ENCODE measurements around the gene RSAD2. TPM values are rescaled to one million over a fixed set of nuclear protein-coding genes. Genes with fewer than 3 reads are reported as not detected.

Gene RSAD2
- total RNA-seq, 3 donors from 2014 or later: 0.33 to 4.8 (median 2.9) TPM

DNA sequence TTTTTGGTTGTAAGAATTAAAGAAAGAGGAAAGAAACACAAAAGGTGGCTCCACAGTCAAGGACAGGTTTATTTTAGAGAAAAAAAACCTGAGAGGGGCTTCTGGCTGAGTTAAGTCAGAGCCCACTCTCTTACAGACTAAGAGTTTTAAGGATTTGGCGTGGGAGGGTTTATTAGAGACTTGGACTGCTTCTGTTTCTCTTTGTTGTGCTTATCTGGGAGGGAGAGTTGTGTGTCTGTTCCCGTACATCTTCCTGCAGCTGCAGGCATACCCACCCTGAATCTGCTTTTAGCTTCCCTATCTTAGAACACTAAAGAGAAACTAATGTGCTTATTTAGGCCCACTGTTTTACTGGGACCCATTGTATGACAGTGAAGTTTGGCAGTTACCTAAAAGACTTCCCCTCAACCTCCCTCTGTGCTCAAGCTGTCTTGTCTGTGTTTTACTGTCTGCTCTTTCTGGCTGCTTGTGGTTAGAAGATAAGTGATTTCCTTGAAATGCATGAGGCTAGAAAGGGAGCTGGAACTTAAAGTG lies 2.7 kb downstream of the RSAD2 start:
- no peaks in the 10 kb centered on the region for H3K27me3 ChIP-seq
- no peak overlapping the region for H3K27ac ChIP-seq
- no peak for DNase-seq (ENCODE audit: low spot score in 2 of 2)
- no peak overlapping the region for H3K4me3 ChIP-seq
- H3K9me3 ChIP-seq: no peaks in the 10 kb centered on the region
- TF ChIP-seq, protein P1, sequence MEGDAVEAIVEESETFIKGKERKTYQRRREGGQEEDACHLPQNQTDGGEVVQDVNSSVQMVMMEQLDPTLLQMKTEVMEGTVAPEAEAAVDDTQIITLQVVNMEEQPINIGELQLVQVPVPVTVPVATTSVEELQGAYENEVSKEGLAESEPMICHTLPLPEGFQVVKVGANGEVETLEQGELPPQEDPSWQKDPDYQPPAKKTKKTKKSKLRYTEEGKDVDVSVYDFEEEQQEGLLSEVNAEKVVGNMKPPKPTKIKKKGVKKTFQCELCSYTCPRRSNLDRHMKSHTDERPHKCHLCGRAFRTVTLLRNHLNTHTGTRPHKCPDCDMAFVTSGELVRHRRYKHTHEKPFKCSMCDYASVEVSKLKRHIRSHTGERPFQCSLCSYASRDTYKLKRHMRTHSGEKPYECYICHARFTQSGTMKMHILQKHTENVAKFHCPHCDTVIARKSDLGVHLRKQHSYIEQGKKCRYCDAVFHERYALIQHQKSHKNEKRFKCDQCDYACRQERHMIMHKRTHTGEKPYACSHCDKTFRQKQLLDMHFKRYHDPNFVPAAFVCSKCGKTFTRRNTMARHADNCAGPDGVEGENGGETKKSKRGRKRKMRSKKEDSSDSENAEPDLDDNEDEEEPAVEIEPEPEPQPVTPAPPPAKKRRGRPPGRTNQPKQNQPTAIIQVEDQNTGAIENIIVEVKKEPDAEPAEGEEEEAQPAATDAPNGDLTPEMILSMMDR (IDR thresholded peaks at IDR 0.05): no peak
- TF ChIP-seq POLR2AphosphoS5 (IDR thresholded peaks at IDR 0.05) (no peak), POLR2A (IDR thresholded peaks at IDR 0.05) (no peak)
- no peaks in the 10 kb centered on the region for H3K4me1 ChIP-seq
- intact Hi-C loops (cut with DNase I; ENCODE audit: low total_unique reads): no loop called here
- H3K36me3 ChIP-seq: no peaks in the 10 kb centered on the region

DNA sequence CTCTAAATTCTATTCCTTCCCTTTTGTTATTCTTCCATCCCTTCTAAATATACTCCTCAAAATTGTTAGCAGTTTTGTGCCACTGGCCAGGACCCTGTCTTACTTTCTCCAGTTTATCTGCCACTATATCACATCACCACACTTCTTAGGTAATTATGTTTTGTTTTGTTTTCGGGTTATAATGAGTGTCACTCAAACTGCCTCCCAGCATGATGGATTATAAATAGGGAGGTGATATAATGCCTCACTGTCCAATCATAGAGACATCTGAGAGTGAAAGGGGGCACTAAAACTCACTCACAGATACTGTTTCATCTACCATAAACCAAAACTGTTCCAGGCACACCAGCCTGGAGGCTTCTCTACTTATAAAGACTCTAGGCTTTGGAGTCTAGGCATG lies 3.5 kb downstream of the RSAD2 start:
- H3K36me3 ChIP-seq: no peaks in the 10 kb centered on the region
- H3K27ac ChIP-seq: no peak overlapping the region
- H3K27me3 ChIP-seq: no peaks in the 10 kb centered on the region
- H3K4me1 ChIP-seq: no peaks in the 10 kb centered on the region
- TF ChIP-seq, protein P1 (IDR thresholded peaks at IDR 0.05): no peak
- TF ChIP-seq POLR2AphosphoS5 (IDR thresholded peaks at IDR 0.05) (no peak), POLR2A (IDR thresholded peaks at IDR 0.05) (no peak)
- DNase-seq (ENCODE audit: low spot score in 2 of 2): no peak
- H3K9me3 ChIP-seq: no peaks in the 10 kb centered on the region
- intact Hi-C loops (cut with DNase I; ENCODE audit: low total_unique reads): no loop called here
- H3K4me3 ChIP-seq: no peak overlapping the region

DNA sequence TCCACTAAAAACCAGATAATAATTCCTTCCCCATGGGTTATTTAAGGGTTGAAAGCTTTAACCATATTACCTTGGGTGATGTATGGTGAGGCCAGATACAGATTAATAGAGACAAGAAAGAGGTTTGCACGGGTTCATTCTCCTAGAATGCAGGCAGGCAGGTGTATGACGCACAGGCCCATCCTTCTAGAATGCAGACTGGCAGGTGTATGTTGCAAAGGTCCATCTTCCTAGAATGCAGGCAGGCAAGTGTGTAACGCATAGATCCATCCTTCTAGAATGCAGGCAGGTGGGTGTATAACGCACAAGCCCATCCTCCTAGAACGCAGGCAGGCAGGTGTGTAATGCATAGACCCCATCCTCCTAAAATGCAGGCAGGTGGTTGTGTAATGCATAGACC lies 3.9 kb downstream of the RSAD2 start:
- Histone ChIP-seq H3K27ac (no peak overlapping the region), H3K27me3 (no peaks in the 10 kb centered on the region), H3K4me1 (no peaks in the 10 kb centered on the region), H3K36me3 (no peaks in the 10 kb centered on the region), H3K9me3 (no peaks in the 10 kb centered on the region), H3K4me3 (no peak overlapping the region)
- no peak for DNase-seq (ENCODE audit: low spot score in 2 of 2)
- no peak for TF ChIP-seq POLR2AphosphoS5 (IDR thresholded peaks at IDR 0.05)
- TF ChIP-seq POLR2A (IDR thresholded peaks at IDR 0.05): no peak
- TF ChIP-seq, protein P1 (IDR thresholded peaks at IDR 0.05): no peak
- intact Hi-C loops (cut with DNase I; ENCODE audit: low total_unique reads): no loop called here

DNA sequence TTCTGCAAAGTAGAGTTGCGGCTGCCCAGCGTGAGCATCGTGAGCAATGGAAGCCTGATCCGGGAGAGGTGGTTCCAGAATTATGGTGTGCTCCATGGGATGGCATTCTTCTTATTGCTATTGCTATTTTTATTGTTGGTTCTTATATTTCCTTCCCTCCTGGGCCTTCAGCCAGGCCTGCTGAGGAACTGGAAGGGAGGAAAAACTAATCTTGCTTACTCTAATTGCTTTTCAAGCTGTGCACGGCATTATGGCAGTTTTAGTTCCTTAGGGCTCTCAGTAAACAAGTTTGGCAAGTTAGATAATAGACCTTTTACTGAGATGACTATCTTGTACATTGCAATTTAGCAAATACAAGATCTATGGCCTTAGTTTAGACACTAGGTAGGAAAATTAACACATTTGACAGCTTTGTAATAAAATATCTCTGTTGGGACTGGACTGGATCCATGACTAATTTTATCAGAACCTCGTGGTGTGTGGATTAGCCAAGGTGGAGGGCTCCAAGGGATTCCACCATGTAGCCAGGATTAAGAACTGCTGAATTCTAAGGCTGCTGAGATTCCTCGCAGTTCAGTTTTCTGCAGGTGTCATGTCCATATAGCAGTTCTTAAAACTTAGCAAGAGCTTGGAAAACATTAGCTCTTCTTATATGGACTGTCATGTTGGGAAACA lies 6.0 kb downstream of the RSAD2 start:
- DNase-seq (ENCODE audit: low spot score in 2 of 2): no peak
- no peaks in the 10 kb centered on the region for H3K27me3 ChIP-seq
- TF ChIP-seq POLR2A (IDR thresholded peaks at IDR 0.05): no peak
- no peak for TF ChIP-seq POLR2AphosphoS5 (IDR thresholded peaks at IDR 0.05)
- TF ChIP-seq, protein P1 (IDR thresholded peaks at IDR 0.05): no peak
- intact Hi-C loops (cut with DNase I; ENCODE audit: low total_unique reads): no loop called here
- H3K4me3 ChIP-seq: no peak overlapping the region
- no peaks in the 10 kb centered on the region for H3K4me1 ChIP-seq
- H3K9me3 ChIP-seq: no peaks in the 10 kb centered on the region
- H3K27ac ChIP-seq: no peak overlapping the region
- H3K36me3 ChIP-seq: no peaks in the 10 kb centered on the region

DNA sequence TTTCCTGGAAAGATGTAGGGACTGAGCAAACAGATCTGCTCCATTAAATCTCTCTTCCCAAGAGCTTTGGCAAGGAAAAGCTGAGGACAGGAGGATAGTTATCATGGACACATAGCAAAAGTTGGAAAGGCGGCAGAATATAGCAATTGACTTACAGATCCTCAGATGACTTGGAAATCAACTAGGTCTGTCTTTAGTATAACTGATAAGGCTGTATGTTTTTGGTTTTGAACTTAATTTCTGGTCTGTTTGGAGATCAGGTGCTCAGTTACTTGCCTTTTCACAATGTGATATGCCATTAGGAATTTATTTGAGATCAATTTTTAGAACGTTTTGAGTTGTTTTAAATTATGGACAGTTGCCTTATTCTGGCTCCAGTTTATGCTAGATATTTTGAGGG lies 8.0 kb downstream of the RSAD2 start:
- Histone ChIP-seq H3K27me3 (no peaks in the 10 kb centered on the region), H3K4me1 (no peaks in the 10 kb centered on the region), H3K36me3 (no peaks in the 10 kb centered on the region), H3K4me3 (no peak overlapping the region), H3K27ac (no peak overlapping the region), H3K9me3 (no peaks in the 10 kb centered on the region)
- TF ChIP-seq POLR2A (IDR thresholded peaks at IDR 0.05) (no peak), POLR2AphosphoS5 (IDR thresholded peaks at IDR 0.05) (no peak)
- TF ChIP-seq, protein P1 (IDR thresholded peaks at IDR 0.05): no peak
- DNase-seq (ENCODE audit: low spot score in 2 of 2): no peak
- intact Hi-C loops (cut with DNase I; ENCODE audit: low total_unique reads): no loop called here

Measured in breast epithelium (tissue), 4 donors.